ENCODE data around the gene GADD45B. TPM values are rescaled to one million over a fixed set of nuclear protein-coding genes. Genes with fewer than 3 reads are reported as not detected.

The GADD45B gene
- total and polyA plus RNA-seq, 10 of the 15 experiments (the other 5 are each of a cell fraction or from before 2014, with no cell fraction given) = 2.4 to 180 (median 91.1) TPM

DNA sequence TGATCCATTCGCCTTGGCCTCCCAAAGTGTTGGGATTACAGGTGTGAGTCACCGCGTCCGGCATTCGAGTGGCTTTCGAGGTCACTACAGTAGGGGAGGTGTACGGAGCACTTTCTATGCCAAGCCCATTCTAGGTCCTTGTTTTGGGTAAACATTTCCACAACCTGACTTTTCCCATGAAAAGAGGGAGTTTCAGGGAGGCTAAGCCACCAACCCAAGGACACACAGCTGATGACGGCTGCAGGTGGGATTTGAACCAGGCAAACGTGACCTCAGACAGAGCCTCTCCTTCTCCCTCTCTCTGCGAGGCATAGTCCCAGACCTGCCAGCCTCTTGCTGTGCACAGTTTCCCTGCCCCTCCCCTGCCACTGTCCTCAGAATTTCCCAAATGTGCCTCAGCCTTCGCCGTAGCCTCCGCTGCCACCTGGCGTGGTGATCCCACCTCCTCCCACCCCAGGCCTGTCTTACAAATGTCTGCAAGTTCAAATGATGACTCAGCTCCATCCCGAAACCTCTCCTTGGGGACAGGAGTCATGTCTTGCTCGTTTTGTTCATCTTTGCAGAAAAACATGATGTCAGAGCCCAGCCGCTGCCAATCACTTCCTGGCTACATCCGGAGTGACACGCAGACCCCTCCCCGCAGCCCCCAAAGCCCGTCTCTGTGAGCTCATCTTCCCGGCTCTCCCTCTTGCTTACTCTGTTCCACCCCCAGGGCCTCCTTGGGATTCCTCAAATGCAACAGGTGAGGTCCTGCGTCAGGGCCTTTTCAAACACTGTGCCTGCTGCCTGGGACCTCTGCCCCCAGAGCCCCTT is 6.6 kb upstream of the GADD45B start (continued):
- TF ChIP-seq, protein P1, sequence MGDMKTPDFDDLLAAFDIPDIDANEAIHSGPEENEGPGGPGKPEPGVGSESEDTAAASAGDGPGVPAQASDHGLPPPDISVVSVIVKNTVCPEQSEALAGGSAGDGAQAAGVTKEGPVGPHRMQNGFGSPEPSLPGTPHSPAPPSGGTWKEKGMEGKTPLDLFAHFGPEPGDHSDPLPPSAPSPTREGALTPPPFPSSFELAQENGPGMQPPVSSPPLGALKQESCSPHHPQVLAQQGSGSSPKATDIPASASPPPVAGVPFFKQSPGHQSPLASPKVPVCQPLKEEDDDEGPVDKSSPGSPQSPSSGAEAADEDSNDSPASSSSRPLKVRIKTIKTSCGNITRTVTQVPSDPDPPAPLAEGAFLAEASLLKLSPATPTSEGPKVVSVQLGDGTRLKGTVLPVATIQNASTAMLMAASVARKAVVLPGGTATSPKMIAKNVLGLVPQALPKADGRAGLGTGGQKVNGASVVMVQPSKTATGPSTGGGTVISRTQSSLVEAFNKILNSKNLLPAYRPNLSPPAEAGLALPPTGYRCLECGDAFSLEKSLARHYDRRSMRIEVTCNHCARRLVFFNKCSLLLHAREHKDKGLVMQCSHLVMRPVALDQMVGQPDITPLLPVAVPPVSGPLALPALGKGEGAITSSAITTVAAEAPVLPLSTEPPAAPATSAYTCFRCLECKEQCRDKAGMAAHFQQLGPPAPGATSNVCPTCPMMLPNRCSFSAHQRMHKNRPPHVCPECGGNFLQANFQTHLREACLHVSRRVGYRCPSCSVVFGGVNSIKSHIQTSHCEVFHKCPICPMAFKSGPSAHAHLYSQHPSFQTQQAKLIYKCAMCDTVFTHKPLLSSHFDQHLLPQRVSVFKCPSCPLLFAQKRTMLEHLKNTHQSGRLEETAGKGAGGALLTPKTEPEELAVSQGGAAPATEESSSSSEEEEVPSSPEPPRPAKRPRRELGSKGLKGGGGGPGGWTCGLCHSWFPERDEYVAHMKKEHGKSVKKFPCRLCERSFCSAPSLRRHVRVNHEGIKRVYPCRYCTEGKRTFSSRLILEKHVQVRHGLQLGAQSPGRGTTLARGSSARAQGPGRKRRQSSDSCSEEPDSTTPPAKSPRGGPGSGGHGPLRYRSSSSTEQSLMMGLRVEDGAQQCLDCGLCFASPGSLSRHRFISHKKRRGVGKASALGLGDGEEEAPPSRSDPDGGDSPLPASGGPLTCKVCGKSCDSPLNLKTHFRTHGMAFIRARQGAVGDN (IDR thresholded peaks at IDR 0.05) = peak; percentile 36; the same call in 1 of the 2 replicates
- TF ChIP-seq ZBED1 (IDR thresholded peaks at IDR 0.05; ENCODE audit: borderline replicate concordance) = peak; percentile 52; the same call in 1 of the 2 replicates
- peak; percentile 39; the same call in 1 of the 2 replicates for TF ChIP-seq RUNX3 (IDR thresholded peaks at IDR 0.05; ENCODE audit: low read length)
- TF ChIP-seq ESRRA (IDR thresholded peaks at IDR 0.05; ENCODE audit: low read length) = no peak
- TF ChIP-seq POU2F2 (IDR thresholded peaks at IDR 0.05; ENCODE audit: borderline replicate concordance, low read depth, low read length) = no peak
- TF ChIP-seq, protein P2, sequence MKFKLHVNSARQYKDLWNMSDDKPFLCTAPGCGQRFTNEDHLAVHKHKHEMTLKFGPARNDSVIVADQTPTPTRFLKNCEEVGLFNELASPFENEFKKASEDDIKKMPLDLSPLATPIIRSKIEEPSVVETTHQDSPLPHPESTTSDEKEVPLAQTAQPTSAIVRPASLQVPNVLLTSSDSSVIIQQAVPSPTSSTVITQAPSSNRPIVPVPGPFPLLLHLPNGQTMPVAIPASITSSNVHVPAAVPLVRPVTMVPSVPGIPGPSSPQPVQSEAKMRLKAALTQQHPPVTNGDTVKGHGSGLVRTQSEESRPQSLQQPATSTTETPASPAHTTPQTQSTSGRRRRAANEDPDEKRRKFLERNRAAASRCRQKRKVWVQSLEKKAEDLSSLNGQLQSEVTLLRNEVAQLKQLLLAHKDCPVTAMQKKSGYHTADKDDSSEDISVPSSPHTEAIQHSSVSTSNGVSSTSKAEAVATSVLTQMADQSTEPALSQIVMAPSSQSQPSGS (IDR thresholded peaks at IDR 0.05; ENCODE audit: low read length) = peak; percentile 11; the same call in 1 of the 2 replicates
- TF ChIP-seq, protein P3, sequence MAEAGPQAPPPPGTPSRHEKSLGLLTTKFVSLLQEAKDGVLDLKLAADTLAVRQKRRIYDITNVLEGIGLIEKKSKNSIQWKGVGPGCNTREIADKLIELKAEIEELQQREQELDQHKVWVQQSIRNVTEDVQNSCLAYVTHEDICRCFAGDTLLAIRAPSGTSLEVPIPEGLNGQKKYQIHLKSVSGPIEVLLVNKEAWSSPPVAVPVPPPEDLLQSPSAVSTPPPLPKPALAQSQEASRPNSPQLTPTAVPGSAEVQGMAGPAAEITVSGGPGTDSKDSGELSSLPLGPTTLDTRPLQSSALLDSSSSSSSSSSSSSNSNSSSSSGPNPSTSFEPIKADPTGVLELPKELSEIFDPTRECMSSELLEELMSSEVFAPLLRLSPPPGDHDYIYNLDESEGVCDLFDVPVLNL (IDR thresholded peaks at IDR 0.05; ENCODE audit: low read depth, low read length) = no peak
- TF ChIP-seq CREB1 (IDR thresholded peaks at IDR 0.05; ENCODE audit: low read depth) = peak; percentile 86
- no peak for TF ChIP-seq SMC3 (IDR thresholded peaks at IDR 0.05; ENCODE audit: borderline replicate concordance, low read length)
- TF ChIP-seq, protein P4, sequence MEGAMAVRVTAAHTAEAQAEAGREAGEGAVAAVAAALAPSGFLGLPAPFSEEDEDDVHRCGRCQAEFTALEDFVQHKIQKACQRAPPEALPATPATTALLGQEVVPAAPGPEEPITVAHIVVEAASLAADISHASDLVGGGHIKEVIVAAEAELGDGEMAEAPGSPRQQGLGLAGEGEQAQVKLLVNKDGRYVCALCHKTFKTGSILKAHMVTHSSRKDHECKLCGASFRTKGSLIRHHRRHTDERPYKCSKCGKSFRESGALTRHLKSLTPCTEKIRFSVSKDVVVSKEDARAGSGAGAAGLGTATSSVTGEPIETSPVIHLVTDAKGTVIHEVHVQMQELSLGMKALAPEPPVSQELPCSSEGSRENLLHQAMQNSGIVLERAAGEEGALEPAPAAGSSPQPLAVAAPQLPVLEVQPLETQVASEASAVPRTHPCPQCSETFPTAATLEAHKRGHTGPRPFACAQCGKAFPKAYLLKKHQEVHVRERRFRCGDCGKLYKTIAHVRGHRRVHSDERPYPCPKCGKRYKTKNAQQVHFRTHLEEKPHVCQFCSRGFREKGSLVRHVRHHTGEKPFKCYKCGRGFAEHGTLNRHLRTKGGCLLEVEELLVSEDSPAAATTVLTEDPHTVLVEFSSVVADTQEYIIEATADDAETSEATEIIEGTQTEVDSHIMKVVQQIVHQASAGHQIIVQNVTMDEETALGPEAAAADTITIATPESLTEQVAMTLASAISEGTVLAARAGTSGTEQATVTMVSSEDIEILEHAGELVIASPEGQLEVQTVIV (IDR thresholded peaks at IDR 0.05; ENCODE audit: borderline replicate concordance, partially characterized antibody) = no peak
- no peak for TF ChIP-seq NFXL1 (IDR thresholded peaks at IDR 0.05; ENCODE audit: borderline replicate concordance)
- no peak for TF ChIP-seq POLR2AphosphoS5 (IDR thresholded peaks at IDR 0.05; ENCODE audit: low read length)
- no peak for TF ChIP-seq BRCA1 (IDR thresholded peaks at IDR 0.05; ENCODE audit: low read depth, low read length)
- TF ChIP-seq BCL11A (IDR thresholded peaks at IDR 0.05; ENCODE audit: low read depth, low read length) = no peak
- no peak for TF ChIP-seq GABPA (IDR thresholded peaks at IDR 0.05; ENCODE audit: low read depth)
- TF ChIP-seq, protein P5, sequence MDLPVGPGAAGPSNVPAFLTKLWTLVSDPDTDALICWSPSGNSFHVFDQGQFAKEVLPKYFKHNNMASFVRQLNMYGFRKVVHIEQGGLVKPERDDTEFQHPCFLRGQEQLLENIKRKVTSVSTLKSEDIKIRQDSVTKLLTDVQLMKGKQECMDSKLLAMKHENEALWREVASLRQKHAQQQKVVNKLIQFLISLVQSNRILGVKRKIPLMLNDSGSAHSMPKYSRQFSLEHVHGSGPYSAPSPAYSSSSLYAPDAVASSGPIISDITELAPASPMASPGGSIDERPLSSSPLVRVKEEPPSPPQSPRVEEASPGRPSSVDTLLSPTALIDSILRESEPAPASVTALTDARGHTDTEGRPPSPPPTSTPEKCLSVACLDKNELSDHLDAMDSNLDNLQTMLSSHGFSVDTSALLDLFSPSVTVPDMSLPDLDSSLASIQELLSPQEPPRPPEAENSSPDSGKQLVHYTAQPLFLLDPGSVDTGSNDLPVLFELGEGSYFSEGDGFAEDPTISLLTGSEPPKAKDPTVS (IDR thresholded peaks at IDR 0.05; ENCODE audit: low read depth, low read length) = no peak
- 0 out of 2 replicates have a peak, but pooled peaks have one; percentile 44 for TF ChIP-seq MTA3 (IDR thresholded peaks at IDR 0.05; ENCODE audit: borderline replicate concordance, low read length)
